HEK293T (cell line): ENCODE data around the gene TMEM203.

ENCODE experiments used
- CTCF ChIA-PET: fragments of 350-600 bp; formaldehyde crosslinking; extraction: SDS; loops from one replicate; lab custom pipeline; 2021; ENCODE audit warnings: antibody characterized with exemption, inconsistent platforms; lab: Yijun Ruan, JAX
- POLR2A ChIA-PET: fragments of 350-600 bp; formaldehyde crosslinking; extraction: SDS; loops from one replicate; lab custom pipeline; 2020; ENCODE audit warnings: antibody characterized with exemption, inconsistent platforms; lab: Yijun Ruan, JAX
- DNase-seq: peaks from one replicate; pipeline ENCODE4 v3.0.0; 2012; ENCODE audit warnings: mixed read lengths; ENCODE audit errors: extremely low spot score
- ARNT ChIP-seq: fragments of 450-650 bp; IDR thresholded peaks from 2 replicates; pipeline ENCODE4 v1.6.1; 2017; ENCODE audit warnings: mild to moderate bottlenecking
- BHLHE40 ChIP-seq: fragments of 450-650 bp; IDR thresholded peaks from 2 replicates; pipeline ENCODE4 v1.6.1; 2016; ENCODE audit warnings: mild to moderate bottlenecking, moderate library complexity, borderline replicate concordance
- CTBP1 ChIP-seq: fragments of 450-650 bp; IDR thresholded peaks from 2 replicates; pipeline ENCODE4 v1.6.1; 2016; ENCODE audit warnings: borderline replicate concordance
- ELF4 ChIP-seq: fragments of 450-650 bp; IDR thresholded peaks from 2 replicates; pipeline ENCODE4 v1.6.1; 2017; ENCODE audit warnings: antibody characterized with exemption
- FOXA1 ChIP-seq: fragments of 450-650 bp; IDR thresholded peaks from 2 replicates; pipeline ENCODE4 v1.6.1; 2016; ENCODE audit warnings: mild to moderate bottlenecking
- FOXK2 ChIP-seq: fragments of 450-650 bp; IDR thresholded peaks from 2 replicates; pipeline ENCODE4 v1.6.1; 2016; ENCODE audit warnings: mild to moderate bottlenecking
- FOXM1 ChIP-seq: fragments of 450-650 bp; IDR thresholded peaks from 2 replicates; pipeline ENCODE4 v1.6.1; 2017; ENCODE audit warnings: mild to moderate bottlenecking, borderline replicate concordance
- HDGF ChIP-seq: fragments of 450-650 bp; IDR thresholded peaks from 2 replicates; pipeline ENCODE4 v1.6.1; 2017; ENCODE audit warnings: antibody characterized with exemption, borderline replicate concordance
- L3MBTL2 ChIP-seq: fragments of 450-650 bp; conservative IDR thresholded peaks from 2 replicates; pipeline ENCODE4 v1.6.1; 2016; ENCODE audit warnings: mild to moderate bottlenecking
- LEF1 ChIP-seq: fragments of 450-650 bp; IDR thresholded peaks from 2 replicates; pipeline ENCODE4 v1.6.1; 2017; ENCODE audit warnings: mild to moderate bottlenecking, borderline replicate concordance
- NFRKB ChIP-seq: fragments of 450-650 bp; IDR thresholded peaks from 2 replicates; pipeline ENCODE4 v1.6.1; 2016; ENCODE audit warnings: mild to moderate bottlenecking, moderate library complexity
- PKNOX1 ChIP-seq: fragments of 450-650 bp; IDR thresholded peaks from 2 replicates; pipeline ENCODE4 v1.6.1; 2016
- SP1 ChIP-seq: fragments of 450-650 bp; IDR thresholded peaks from 2 replicates; pipeline ENCODE4 v1.6.1; 2017
- SUZ12 ChIP-seq: fragments of 450-650 bp; IDR thresholded peaks from 2 replicates; pipeline ENCODE4 v1.6.1; 2016; ENCODE audit warnings: mild to moderate bottlenecking
- TARDBP ChIP-seq: fragments of 450-650 bp; IDR thresholded peaks from 2 replicates; pipeline ENCODE4 v1.6.1; 2016
- ZNF384 ChIP-seq: fragments of 450-650 bp; IDR thresholded peaks from 2 replicates; pipeline ENCODE4 v1.6.1; 2016

The TMEM203 gene

DNA sequence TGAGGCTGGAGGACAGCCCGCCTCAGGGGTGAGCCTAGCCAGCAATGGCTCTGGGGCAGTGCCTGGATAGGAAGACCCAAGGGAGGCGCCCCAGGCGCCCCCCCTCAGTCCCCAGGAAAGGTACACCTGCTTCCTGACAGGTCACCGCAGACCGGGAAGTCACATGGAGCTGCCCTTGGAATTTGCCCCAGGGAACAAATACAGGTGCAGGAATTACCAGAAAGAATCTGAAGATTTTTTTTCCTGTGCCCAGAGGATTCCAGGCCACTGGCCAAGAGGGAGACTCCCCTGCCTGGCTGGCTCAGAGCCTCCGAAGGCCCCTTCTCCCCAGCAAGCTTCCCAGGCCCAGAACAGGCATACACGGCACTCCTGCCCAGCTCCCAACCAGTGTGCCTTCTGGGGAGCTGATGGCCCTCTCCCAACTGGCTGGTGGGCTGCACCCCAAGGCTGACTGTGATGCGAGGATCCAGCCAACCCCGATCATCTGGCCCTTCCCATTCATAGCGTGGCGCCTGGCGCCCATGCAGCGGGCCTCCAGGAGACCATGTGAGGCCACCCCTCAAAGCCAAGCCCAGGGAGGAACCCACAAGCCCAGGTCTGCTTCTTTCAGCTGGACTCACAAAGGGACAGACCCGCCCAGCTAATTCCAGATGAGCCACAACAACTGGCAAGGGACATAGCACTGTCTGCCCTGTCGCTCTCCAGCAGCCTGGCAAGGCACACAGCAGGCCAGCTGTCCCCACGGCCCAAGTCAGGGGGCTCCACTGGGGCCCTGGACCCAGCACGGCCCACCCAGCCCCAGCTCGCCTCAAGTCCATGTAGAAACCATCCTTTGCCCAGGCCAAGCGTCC lies 7.2 kb downstream of the TMEM203 start:
- TF ChIP-seq FOXK2 (no peak), FOXA1 (no peak), PKNOX1 (no peak), ELF4 (no peak), CTBP1 (no peak), HDGF (no peak), FOXM1 (no peak), ZNF384 (no peak), BHLHE40 (no peak), NFRKB (no peak), L3MBTL2 (no peak)
- ChIA-PET CTCF (interaction anchor here (0.8 to 1.1 kb wide), 2 partner anchors 21 to 69 kb away, joined by 3 read pairs; no protein-coding TSS in a partner anchor), POLR2A (interaction anchor here (0.9 to 3.4 kb wide), 5 partner anchors 9 to 60 kb away, joined by 3 to 19 read pairs (median 4); partner anchors contain the start of genes ANAPC2 and SSNA1)
- DNase-seq = no peak

DNA sequence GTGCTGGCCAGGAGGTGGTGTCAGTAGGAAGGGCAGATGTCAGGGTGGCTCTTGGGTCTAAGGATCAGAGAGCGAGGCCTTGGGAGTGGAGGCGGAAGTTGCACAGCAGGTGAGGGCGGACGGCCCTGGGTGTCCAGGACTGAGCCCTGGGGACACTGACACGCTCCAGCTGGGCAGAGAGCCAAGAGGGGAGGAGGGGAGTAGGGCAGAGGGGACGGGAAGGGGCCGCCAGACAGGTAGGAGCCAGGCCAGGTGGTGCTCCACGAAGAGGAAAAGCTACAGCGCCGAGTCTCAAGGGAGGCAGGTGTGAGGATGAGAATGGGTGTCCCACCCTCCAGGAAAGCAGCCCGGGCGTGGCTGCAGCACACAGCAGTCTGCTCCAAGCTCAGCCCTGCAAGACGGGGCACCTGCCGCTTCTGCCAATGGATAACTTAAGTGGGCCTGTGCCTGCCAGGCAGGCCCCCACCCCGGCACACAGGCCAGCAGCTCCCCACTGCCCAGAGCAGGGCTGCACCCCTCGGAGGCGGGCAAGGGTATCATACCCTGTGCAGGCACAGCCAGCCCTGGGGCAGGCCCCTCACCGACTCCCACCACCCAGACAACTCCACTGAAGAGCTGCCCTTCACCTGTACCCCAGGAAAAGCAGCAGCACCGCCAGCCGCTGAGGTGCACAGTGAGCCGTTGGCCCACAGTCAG lies 9.8 kb downstream of the TMEM203 start:
- ChIA-PET CTCF (no interaction called here), POLR2A (interaction anchor here (1.0 to 1.4 kb wide), 3 partner anchors 9 to 45 kb away, joined by 3 to 9 read pairs (median 4); partner anchors contain the start of gene TUBB4B)
- no peak for DNase-seq
- no peak for TF ChIP-seq PKNOX1
- no peak for TF ChIP-seq FOXM1
- no peak for TF ChIP-seq LEF1
- TF ChIP-seq FOXA1 = no peak
- no peak for TF ChIP-seq CTBP1

DNA sequence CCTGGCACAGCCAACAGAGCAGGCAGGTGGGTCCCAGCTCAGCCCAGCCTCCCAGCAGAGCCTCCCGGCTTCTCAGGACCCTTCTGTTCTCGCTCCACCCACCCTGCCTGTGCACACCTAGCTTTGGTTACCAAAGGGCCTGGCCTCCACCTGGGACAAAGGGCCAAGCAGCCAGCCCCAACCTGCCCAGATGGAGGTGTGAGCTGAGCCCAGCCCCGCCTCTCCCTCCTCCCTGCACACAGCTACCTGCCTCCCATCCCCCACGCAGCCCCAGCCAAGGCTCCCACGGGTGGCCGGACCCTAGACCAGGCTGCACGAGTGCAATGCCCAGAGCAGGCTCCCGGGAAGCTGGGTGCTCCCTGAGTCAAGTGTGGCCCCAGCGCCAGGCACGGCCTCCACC lies 10.5 kb downstream of the TMEM203 start:
- no peak for DNase-seq
- TF ChIP-seq SP1 = no peak
- no peak for TF ChIP-seq BHLHE40
- no peak for TF ChIP-seq NFRKB
- TF ChIP-seq ARNT = no peak
- TF ChIP-seq L3MBTL2 = no peak
- no peak for TF ChIP-seq FOXK2
- no peak for TF ChIP-seq ZNF384
- no peak for TF ChIP-seq ELF4
- TF ChIP-seq LEF1 = no peak
- TF ChIP-seq TARDBP = no peak
- TF ChIP-seq PKNOX1 = no peak
- no peak for TF ChIP-seq FOXM1
- no peak for TF ChIP-seq HDGF
- TF ChIP-seq SUZ12 = no peak
- CTCF ChIA-PET = no interaction called here
- POLR2A ChIA-PET = interaction anchor here (0.9 to 1.6 kb wide), 6 partner anchors 10 to 65 kb away, joined by 3 to 9 read pairs (median 4); partner anchors contain the start of gene TUBB4B

- TF ChIP-seq FOXA1 = no peak
- TF ChIP-seq FOXK2 = no peak
- TF ChIP-seq CTBP1 = no peak
- no peak for TF ChIP-seq ZNF384
- no peak for TF ChIP-seq NFRKB
- TF ChIP-seq BHLHE40 = no peak
- no peak for TF ChIP-seq LEF1
- no peak for TF ChIP-seq HDGF
- TF ChIP-seq TARDBP = no peak
- TF ChIP-seq SP1 = no peak
- no peak for TF ChIP-seq FOXM1
- ChIA-PET POLR2A (interaction anchor here (0.9 to 1.6 kb wide), 5 partner anchors 21 to 65 kb away, joined by 3 to 9 read pairs (median 4); partner anchors contain the start of gene TUBB4B), CTCF (no interaction called here)
- DNase-seq = no peak
Observed at GRCh38 chr9:137194388-137194787, 11.1 kb downstream of the TMEM203 start.

DNA sequence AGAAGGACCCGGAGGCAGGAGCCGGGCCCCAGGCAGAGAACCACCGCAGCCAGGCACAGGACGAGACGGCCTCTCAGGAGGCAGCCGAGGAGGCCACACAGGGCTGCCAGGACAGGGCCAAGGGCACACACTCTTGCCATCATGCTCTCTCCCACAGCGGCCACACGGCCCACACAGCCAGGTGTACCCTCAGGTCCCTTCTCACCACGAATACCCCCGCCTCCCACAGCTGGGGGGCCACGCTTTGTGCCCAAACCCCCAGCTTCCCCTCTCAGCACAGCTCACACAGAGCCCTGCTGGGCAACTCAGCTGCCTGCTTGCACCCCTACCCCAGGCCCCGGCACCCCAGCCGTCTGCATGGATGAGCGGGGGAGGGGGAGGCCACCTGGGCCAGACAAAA lies 11.7 kb downstream of the TMEM203 start:
- DNase-seq = no peak
- ChIA-PET POLR2A (interaction anchor here (1.6 to 1.7 kb wide), 2 partner anchors 44 to 64 kb away, joined by 3 to 5 read pairs; no protein-coding TSS in a partner anchor), CTCF (no interaction called here)
- no peak for TF ChIP-seq FOXA1
- TF ChIP-seq NFRKB = no peak
- TF ChIP-seq ARNT = no peak
- no peak for TF ChIP-seq LEF1
- no peak for TF ChIP-seq CTBP1
- TF ChIP-seq SUZ12 = no peak
- no peak for TF ChIP-seq ZNF384
- TF ChIP-seq PKNOX1 = no peak
- TF ChIP-seq ELF4 = no peak
- no peak for TF ChIP-seq SP1
- no peak for TF ChIP-seq FOXM1
- no peak for TF ChIP-seq HDGF
- TF ChIP-seq FOXK2 = no peak
- no peak for TF ChIP-seq L3MBTL2
- TF ChIP-seq TARDBP = no peak
- no peak for TF ChIP-seq BHLHE40
